Measurements from ENCODE around the gene RC3H1. TPM values are rescaled to one million over a fixed set of nuclear protein-coding genes. Genes with fewer than 3 reads are reported as not detected.
"Not testable (repeated sequence)": the region's sequence is repeated elsewhere in the genome, so short reads cannot be mapped to it uniquely, and the experiment has no call there.

The RC3H1 gene, protein sequence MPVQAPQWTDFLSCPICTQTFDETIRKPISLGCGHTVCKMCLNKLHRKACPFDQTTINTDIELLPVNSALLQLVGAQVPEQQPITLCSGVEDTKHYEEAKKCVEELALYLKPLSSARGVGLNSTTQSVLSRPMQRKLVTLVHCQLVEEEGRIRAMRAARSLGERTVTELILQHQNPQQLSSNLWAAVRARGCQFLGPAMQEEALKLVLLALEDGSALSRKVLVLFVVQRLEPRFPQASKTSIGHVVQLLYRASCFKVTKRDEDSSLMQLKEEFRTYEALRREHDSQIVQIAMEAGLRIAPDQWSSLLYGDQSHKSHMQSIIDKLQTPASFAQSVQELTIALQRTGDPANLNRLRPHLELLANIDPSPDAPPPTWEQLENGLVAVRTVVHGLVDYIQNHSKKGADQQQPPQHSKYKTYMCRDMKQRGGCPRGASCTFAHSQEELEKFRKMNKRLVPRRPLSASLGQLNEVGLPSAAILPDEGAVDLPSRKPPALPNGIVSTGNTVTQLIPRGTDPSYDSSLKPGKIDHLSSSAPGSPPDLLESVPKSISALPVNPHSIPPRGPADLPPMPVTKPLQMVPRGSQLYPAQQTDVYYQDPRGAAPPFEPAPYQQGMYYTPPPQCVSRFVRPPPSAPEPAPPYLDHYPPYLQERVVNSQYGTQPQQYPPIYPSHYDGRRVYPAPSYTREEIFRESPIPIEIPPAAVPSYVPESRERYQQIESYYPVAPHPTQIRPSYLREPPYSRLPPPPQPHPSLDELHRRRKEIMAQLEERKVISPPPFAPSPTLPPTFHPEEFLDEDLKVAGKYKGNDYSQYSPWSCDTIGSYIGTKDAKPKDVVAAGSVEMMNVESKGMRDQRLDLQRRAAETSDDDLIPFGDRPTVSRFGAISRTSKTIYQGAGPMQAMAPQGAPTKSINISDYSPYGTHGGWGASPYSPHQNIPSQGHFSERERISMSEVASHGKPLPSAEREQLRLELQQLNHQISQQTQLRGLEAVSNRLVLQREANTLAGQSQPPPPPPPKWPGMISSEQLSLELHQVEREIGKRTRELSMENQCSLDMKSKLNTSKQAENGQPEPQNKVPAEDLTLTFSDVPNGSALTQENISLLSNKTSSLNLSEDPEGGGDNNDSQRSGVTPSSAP
- total RNA-seq: 10 to 100 TPM; 39.7 to 40.5 TPM
- polyA plus RNA-seq: 5.4 TPM

DNA sequence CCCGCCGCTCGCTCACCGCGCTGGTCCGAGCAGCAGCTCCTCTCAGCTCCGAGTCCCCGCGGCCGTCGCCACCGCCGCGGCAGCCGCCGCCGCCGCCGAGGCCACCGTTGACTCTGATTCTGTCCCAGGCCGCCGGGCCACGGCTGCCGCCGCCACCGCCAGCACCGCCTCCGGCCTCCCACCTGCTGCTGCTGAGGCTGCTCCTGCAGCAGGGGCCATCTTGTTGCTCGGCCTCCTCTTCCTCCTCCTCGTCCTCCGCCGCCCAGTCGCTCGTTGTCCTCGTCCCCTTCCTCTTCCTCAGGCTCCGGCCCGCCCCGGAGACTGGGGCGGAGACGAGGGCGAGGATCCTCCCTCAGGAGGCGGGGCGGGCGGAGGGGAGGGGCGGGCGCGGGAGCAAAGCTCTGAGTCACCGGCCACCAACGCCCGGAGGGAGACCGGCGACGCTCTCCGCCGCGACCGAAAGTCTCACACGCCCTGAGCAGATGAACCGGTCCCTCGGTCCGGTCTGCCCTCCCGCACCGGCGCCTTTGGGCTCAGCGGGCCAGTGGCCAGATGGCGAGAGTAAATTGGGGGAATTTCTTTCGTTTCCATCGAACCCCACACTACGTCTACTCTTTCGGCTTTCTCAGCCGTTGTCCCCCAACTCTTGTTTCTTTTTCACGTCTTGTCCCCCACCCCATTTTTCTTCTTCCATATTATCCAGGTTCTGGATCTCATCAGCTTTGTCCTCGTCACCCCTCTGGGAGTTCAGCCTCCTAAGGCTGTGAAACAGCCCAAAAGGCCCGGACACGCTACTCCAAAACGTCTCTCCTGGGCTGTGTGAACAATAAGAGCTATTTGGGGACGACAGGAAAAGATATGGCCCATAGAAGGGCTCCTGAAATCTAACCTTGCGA lies at the start of gene RC3H1:
Gene RC3H1 (minus strand): TSS at position 278 of the 896 bp plus-strand sequence. CDS start 29,372 bp downstream, outside the sequence.
- Mint-ChIP-seq H3K4me3 (peak within 1 kb of the TSS; percentile 93 to 100 (median 97)), H3K9me3 (no peaks in the 10 kb centered on the region), H3K4me1 (peaks cover 45 to 54% (median 51%) of the 10 kb centered on the region in 3 donors), H3K36me3 (peaks cover 0 to 22% (median 4%) of the 10 kb centered on the region in 3 donors), H3K27me3 (no peaks in the 10 kb centered on the region), H3K27ac (peak within 1 kb of the TSS; percentile 90 to 100 (median 98))
- Histone ChIP-seq H3K9me3 (ENCODE audit: low read length) (no peaks in the 10 kb centered on the region), H3K4me1 (ENCODE audit: insufficient read depth, low read length) (peaks cover 45% of the 10 kb centered on the region), H3K27me3 (ENCODE audit: insufficient read depth, low read length, poor library complexity, severe bottlenecking) (no peaks in the 10 kb centered on the region), H3K4me3 (ENCODE audit: low read length) (peak within 1 kb of the TSS; percentile 96), H3K27ac (ENCODE audit: low read depth, low read length) (peak within 1 kb of the TSS; percentile 97), H3K36me3 (ENCODE audit: insufficient read depth, low read length) (no peaks in the 10 kb centered on the region)
- DNase-seq: peak; percentile 83 to 92 (median 84)
- ChIA-PET POLR2A (interaction anchor here (0.6 to 1.8 kb wide), 10 partner anchors 10 to 977 kb away, joined by 3 to 17 read pairs (median 4); partner anchors contain the start of genes CACYBP, CENPL, DARS2 and GAS5), CTCF (interaction anchor here (0.8 to 1.0 kb wide), 2 partner anchors 10 to 13 kb away, joined by 3 to 4 read pairs; no protein-coding TSS in a partner anchor)

DNA sequence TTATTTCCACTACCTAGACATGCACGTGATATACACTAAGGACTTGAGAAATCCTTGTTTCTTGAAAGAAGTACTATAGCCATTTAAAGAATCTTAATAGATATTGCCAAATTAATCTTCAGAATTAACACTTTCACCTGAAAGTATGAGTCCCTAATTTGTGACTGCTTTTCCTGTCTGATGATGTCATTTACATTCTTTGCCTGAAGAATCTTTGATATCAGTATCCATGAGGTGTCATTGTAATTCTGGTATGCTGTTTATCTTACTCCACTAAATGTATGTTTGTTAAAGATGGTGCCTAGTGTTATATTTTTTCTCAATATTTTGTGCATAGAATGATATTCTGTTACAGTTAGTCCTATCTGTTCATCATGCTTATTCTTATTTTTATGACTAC lies 48.5 kb upstream of the RC3H1 start:
- no peak overlapping the region for H3K27ac ChIP-seq (ENCODE audit: low read depth, low read length)

DNA sequence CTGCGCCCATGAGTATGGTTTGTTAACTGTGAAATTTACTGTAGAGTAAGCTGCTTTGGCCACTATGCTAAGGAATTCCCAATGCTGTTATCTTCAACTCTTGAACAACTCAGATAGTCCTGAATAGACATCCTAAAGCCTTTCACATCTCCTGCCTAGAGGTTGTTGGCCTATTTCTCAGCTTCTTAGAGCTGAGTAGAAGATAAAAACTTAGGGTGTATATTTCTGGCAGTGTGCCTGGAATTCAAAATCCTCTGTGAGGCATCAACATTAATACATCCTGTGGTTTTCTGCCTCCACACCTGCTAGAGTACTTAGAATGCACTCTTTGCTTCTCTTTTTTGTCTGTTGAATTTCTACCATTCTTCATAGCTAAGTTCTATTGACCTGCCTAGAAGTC lies 45.8 kb upstream of the RC3H1 start:
- no peak overlapping the region for H3K4me3 ChIP-seq (ENCODE audit: low read length)
- Mint-ChIP-seq H3K27me3 (peaks cover 0 to 4% of the 10 kb centered on the region in 2 donors), H3K4me3 (no peak overlapping the region), H3K9me3 (peaks cover 0 to 2% (median 0%) of the 10 kb centered on the region in 5 donors), H3K27ac (peak overlapping the region in 1 of 8 donors; percentile 17), H3K4me1 (peaks cover 7 to 11% (median 10%) of the 10 kb centered on the region in 3 donors), H3K36me3 (peaks cover 0 to 2% (median 0%) of the 10 kb centered on the region in 3 donors)
- no peak overlapping the region for H3K27ac ChIP-seq (ENCODE audit: low read depth, low read length)
- H3K27me3 ChIP-seq (ENCODE audit: insufficient read depth, low read length, poor library complexity, severe bottlenecking): no peaks in the 10 kb centered on the region
- DNase-seq: peak in 1 of 5 donors; percentile 8
- H3K4me1 ChIP-seq (ENCODE audit: insufficient read depth, low read length): peaks cover 6% of the 10 kb centered on the region
- no peaks in the 10 kb centered on the region for H3K36me3 ChIP-seq (ENCODE audit: insufficient read depth, low read length)
- H3K9me3 ChIP-seq (ENCODE audit: low read length): no peaks in the 10 kb centered on the region
- ChIA-PET CTCF (interaction anchor here (1.4 kb wide), 1 partner anchor 9 kb away, joined by 3 read pairs; no protein-coding TSS in a partner anchor), POLR2A (no interaction called here)

More for the DNA sequence above, 48.5 kb upstream of the RC3H1 start:
- Mint-ChIP-seq H3K27ac (no peak overlapping the region), H3K27me3 (peaks cover 3 to 10% of the 10 kb centered on the region in 2 donors), H3K4me3 (no peak overlapping the region), H3K9me3 (no peaks in the 10 kb centered on the region), H3K4me1 (peaks cover 7 to 11% (median 10%) of the 10 kb centered on the region in 3 donors), H3K36me3 (no peaks in the 10 kb centered on the region)
- DNase-seq: no peak
- no peaks in the 10 kb centered on the region for H3K9me3 ChIP-seq (ENCODE audit: low read length)
- H3K36me3 ChIP-seq (ENCODE audit: insufficient read depth, low read length): no peaks in the 10 kb centered on the region
- ChIA-PET CTCF (no interaction called here), POLR2A (no interaction called here)
- H3K27me3 ChIP-seq (ENCODE audit: insufficient read depth, low read length, poor library complexity, severe bottlenecking): no peaks in the 10 kb centered on the region
- H3K4me1 ChIP-seq (ENCODE audit: insufficient read depth, low read length): peaks cover 6% of the 10 kb centered on the region
- no peak overlapping the region for H3K4me3 ChIP-seq (ENCODE audit: low read length)

DNA sequence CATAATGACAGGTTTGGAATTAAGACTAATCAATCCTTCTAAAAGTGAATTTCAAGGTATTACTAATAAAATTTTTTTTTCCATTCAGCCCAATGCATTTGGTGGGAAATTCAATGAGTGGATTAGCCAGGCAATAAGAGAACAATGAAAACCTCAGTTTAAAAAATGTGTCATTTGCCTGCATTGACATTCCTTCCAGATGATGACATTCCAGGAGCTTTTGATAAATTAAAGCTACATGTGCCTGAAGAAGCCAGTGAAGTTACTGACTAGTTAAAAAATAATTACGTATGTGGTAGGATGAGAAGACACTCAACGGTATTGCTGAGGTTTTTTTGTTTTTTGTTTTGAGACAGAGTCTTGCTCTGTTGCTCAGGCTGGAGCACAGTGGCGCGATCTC lies 37.9 kb upstream of the RC3H1 start:
- Mint-ChIP-seq H3K36me3 (peaks cover 0 to 2% (median 0%) of the 10 kb centered on the region in 3 donors), H3K4me3 (no peak overlapping the region), H3K27me3 (peaks cover 4 to 19% of the 10 kb centered on the region in 2 donors), H3K4me1 (peaks cover 0 to 7% (median 0%) of the 10 kb centered on the region in 3 donors), H3K9me3 (peaks cover 0 to 2% (median 0%) of the 10 kb centered on the region in 5 donors), H3K27ac (no peak overlapping the region)
- POLR2A ChIA-PET: no interaction called here
- H3K36me3 ChIP-seq (ENCODE audit: insufficient read depth, low read length): no peaks in the 10 kb centered on the region
- H3K27ac ChIP-seq (ENCODE audit: low read depth, low read length): no peak overlapping the region
- H3K4me3 ChIP-seq (ENCODE audit: low read length): no peak overlapping the region
- no peak for DNase-seq
- H3K4me1 ChIP-seq (ENCODE audit: insufficient read depth, low read length): no peaks in the 10 kb centered on the region
- H3K27me3 ChIP-seq (ENCODE audit: insufficient read depth, low read length, poor library complexity, severe bottlenecking): no peaks in the 10 kb centered on the region
- H3K9me3 ChIP-seq (ENCODE audit: low read length): no peaks in the 10 kb centered on the region
- CTCF ChIA-PET: no interaction called here

DNA sequence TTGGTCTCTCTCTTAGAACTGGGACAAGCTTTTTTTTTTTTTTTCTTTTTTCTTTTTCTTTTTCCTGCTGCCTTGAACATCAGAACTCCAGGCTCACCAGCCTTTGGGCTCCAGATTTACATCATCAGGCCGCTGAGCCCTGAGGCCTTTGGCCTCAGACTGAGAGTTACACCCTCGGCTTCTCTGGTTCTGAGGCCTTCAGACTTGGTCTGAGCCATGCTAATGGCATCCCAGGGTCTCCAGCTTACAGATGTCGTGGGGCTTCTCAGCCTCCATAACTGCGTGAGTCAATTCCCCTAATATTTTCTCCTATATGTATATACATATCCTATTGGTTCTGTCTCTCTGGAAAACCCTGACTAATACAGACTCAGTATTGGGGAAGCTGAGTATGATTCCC lies 36.5 kb upstream of the RC3H1 start:
- H3K4me3 ChIP-seq (ENCODE audit: low read length): no peak overlapping the region
- no peaks in the 10 kb centered on the region for H3K36me3 ChIP-seq (ENCODE audit: insufficient read depth, low read length)
- H3K27ac Mint-ChIP-seq: no peak overlapping the region
- no peaks in the 10 kb centered on the region for H3K9me3 ChIP-seq (ENCODE audit: low read length)
- POLR2A ChIA-PET: interaction anchor here (0.6 kb wide), 1 partner anchor 108 kb away, joined by 4 read pairs; no protein-coding TSS in a partner anchor
- H3K4me3 Mint-ChIP-seq: no peak overlapping the region
- H3K4me1 ChIP-seq (ENCODE audit: insufficient read depth, low read length): no peaks in the 10 kb centered on the region
- peaks cover 0 to 7% (median 0%) of the 10 kb centered on the region in 3 donors for H3K4me1 Mint-ChIP-seq
- H3K27me3 ChIP-seq (ENCODE audit: insufficient read depth, low read length, poor library complexity, severe bottlenecking): no peaks in the 10 kb centered on the region
- DNase-seq: no peak
- H3K9me3 Mint-ChIP-seq: peaks cover 0 to under 1% (median 0%) of the 10 kb centered on the region in 5 donors
- H3K36me3 Mint-ChIP-seq: peaks cover 0 to 4% (median 2%) of the 10 kb centered on the region in 3 donors
- CTCF ChIA-PET: no interaction called here
- H3K27me3 Mint-ChIP-seq: peaks cover 4 to 19% of the 10 kb centered on the region in 2 donors
- H3K27ac ChIP-seq (ENCODE audit: low read depth, low read length): no peak overlapping the region

DNA sequence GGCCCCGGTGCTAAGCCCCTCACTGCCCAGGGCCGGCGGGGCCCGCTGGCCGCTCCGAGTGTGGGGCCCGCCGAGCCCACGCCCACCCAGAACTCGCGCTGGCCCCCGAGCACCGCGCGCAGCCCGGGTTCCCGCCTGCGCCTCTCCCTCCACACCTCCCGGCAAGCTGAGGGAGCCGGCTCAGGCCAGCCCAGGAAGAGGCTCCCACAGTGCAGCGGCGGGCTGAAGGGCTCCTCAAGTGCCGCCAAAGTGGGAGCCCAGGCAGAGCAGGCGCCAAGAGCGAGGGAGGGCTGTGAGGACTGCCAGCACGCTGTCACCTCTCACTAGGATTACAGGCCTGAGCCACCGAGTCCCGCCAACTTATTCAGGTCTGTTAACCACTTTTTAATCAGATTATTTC lies 34.5 kb upstream of the RC3H1 start:
- H3K4me1 Mint-ChIP-seq; CTCF ChIA-PET; H3K27ac ChIP-seq (ENCODE audit: low read depth, low read length); H3K27ac Mint-ChIP-seq; H3K36me3 Mint-ChIP-seq; H3K4me1 ChIP-seq (ENCODE audit: insufficient read depth, low read length); H3K9me3 ChIP-seq (ENCODE audit: low read length); H3K27me3 ChIP-seq (ENCODE audit: insufficient read depth, low read length, poor library complexity, severe bottlenecking); H3K4me3 Mint-ChIP-seq; H3K4me3 ChIP-seq (ENCODE audit: low read length); H3K36me3 ChIP-seq (ENCODE audit: insufficient read depth, low read length); DNase-seq; POLR2A ChIA-PET; H3K9me3 Mint-ChIP-seq: not testable (repeated sequence)
- H3K27me3 Mint-ChIP-seq: peaks cover 4 to 16% of the 10 kb centered on the region in 2 donors

DNA sequence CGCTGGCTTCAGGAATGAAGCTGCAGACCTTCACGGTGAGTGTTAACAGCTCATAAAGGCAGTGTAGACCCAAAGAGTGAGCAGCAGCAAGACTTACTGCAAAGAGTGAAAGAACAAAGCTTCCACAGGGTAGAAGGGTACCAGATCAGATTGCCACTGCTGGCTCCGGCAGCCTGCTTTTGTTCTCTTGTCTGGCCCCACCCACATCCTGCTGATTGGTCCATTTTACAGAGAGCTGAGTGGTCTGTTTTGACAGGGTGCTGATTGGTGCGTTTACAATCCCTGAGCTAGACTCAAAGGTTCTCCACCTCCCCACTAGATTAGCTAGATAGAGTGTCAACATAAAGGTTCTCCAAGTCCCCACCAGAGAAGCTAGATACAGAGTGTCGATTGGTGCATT lies 33.6 kb upstream of the RC3H1 start:
- H3K4me1 ChIP-seq (ENCODE audit: insufficient read depth, low read length); H3K27ac Mint-ChIP-seq; H3K4me3 Mint-ChIP-seq; H3K36me3 ChIP-seq (ENCODE audit: insufficient read depth, low read length); H3K9me3 ChIP-seq (ENCODE audit: low read length); H3K36me3 Mint-ChIP-seq; H3K27ac ChIP-seq (ENCODE audit: low read depth, low read length); H3K4me1 Mint-ChIP-seq; CTCF ChIA-PET; POLR2A ChIA-PET; H3K9me3 Mint-ChIP-seq; DNase-seq; H3K4me3 ChIP-seq (ENCODE audit: low read length); H3K27me3 ChIP-seq (ENCODE audit: insufficient read depth, low read length, poor library complexity, severe bottlenecking): not testable (repeated sequence)
- peaks cover 4 to 13% of the 10 kb centered on the region in 2 donors for H3K27me3 Mint-ChIP-seq
